Measurements from ENCODE around the gene BNIP1.
A peak's percentile ranks its signal among the peaks of the same experiment; 100 is the strongest.

The BNIP1 gene

GRCh38 chr5:173144200-173145176 is at the start of gene BNIP1:
Gene BNIP1 (plus strand): TSS chr5:173144531. CDS start chr5:173144546, 15 bp downstream.
- H3K27ac ChIP-seq (ENCODE audit: extremely low read depth, low read depth, low read length): peak within 1 kb of the TSS; percentile 29; the same call in 1 of the 2 replicates
- ChIA-PET POLR2A (interaction anchor here (0.6 to 2.0 kb wide), 7 partner anchors 12 to 184 kb away, joined by 3 to 11 read pairs (median 7); partner anchors contain the start of genes ATP6V0E1, NKX2-5 and STC2), CTCF (interaction anchor here (0.6 to 1.6 kb wide), 18 partner anchors 9 to 422 kb away, joined by 3 to 9 read pairs (median 3); partner anchors contain the start of gene ATP6V0E1)
- H3K36me3 ChIP-seq (ENCODE audit: control insufficient read depth in 2 of 2, insufficient read depth in 1 of 2, low read length in 2 of 2): peaks cover 0 to 27% of the 10 kb centered on the region in 2 experiments; a peak in 2 of 3 replicates
- no peaks in the 10 kb centered on the region for H3K4me1 ChIP-seq (ENCODE audit: control insufficient read depth, insufficient read depth, low read length)
- H3K4me3 ChIP-seq (ENCODE audit: low read depth, low read length): peak within 1 kb of the TSS; percentile 92
- no peaks in the 10 kb centered on the region for H3K9me3 ChIP-seq (ENCODE audit: control insufficient read depth, insufficient read depth, low read depth, low read length)
- peak; percentile 67 for TF ChIP-seq ZSCAN5A (tag by site-specific recombination; IDR thresholded peaks at IDR 0.05)
- TF ChIP-seq TRIM28 (IDR thresholded peaks at IDR 0.05; ENCODE audit: borderline replicate concordance, low read length): no peak
- no peak for TF ChIP-seq ZNF433 (tag by site-specific recombination; IDR thresholded peaks at IDR 0.05; ENCODE audit: low read depth)
- TF ChIP-seq ZSCAN16 (tag by site-specific recombination; IDR thresholded peaks at IDR 0.05): 0 out of 2 replicates have a peak, but pooled peaks have one; percentile 20
- TF ChIP-seq MZF1 (tag by site-specific recombination; IDR thresholded peaks at IDR 0.05; ENCODE audit: borderline replicate concordance): no peak
- peak; percentile 32; the same call in 1 of the 2 replicates for TF ChIP-seq TCF7L2 (IDR thresholded peaks at IDR 0.05; ENCODE audit: borderline replicate concordance, low read depth, low read length)
- peak; percentile 90 for TF ChIP-seq GLIS2 (tag by site-specific recombination; IDR thresholded peaks at IDR 0.05)
- peak; percentile 35; the same call in 1 of the 2 replicates for TF ChIP-seq ZNF449 (tag by site-specific recombination; IDR thresholded peaks at IDR 0.05)
- no peak for TF ChIP-seq HOXA7 (CRISPR knock-in tag; IDR thresholded peaks at IDR 0.05; ENCODE audit: borderline replicate concordance)
- TF ChIP-seq ZNF221 (tag by site-specific recombination; IDR thresholded peaks at IDR 0.05; ENCODE audit: borderline replicate concordance): peak; percentile 19; the same call in 1 of the 2 replicates
- TF ChIP-seq ZNF280D (tag by site-specific recombination; IDR thresholded peaks at IDR 0.05): 0 out of 2 replicates have a peak, but pooled peaks have one; percentile 38
- TF ChIP-seq ZNF416 (tag by site-specific recombination; IDR thresholded peaks at IDR 0.05): no peak
- TF ChIP-seq ZNF157 (tag by site-specific recombination; IDR thresholded peaks at IDR 0.05): no peak
- TF ChIP-seq ZNF214 (tag by site-specific recombination; IDR thresholded peaks at IDR 0.05; ENCODE audit: borderline replicate concordance): no peak
- TF ChIP-seq ZNF561 (tag by site-specific recombination; IDR thresholded peaks at IDR 0.05; ENCODE audit: borderline replicate concordance): peak; percentile 87; the same call in 1 of the 2 replicates
- peak; percentile 75 for TF ChIP-seq ZFP69B (tag by site-specific recombination; IDR thresholded peaks at IDR 0.05)
- TF ChIP-seq PATZ1 (tag by site-specific recombination; IDR thresholded peaks at IDR 0.05): peak; percentile 86
- TF ChIP-seq ZNF624 (tag by site-specific recombination; IDR thresholded peaks at IDR 0.05): no peak
- TF ChIP-seq AEBP2 (tag by site-specific recombination; IDR thresholded peaks at IDR 0.05; ENCODE audit: borderline replicate concordance): 0 out of 2 replicates have a peak, but pooled peaks have one; percentile 2
- no peak for TF ChIP-seq PRDM6 (tag by site-specific recombination; IDR thresholded peaks at IDR 0.05)
- TF ChIP-seq ZNF664 (tag by site-specific recombination; IDR thresholded peaks at IDR 0.05): peak; percentile 43; the same call in 1 of the 2 replicates
- peak; percentile 83 for TF ChIP-seq ZNF24 (tag by site-specific recombination; IDR thresholded peaks at IDR 0.05)

Data from HEK293 (cell line).